NCI-H2029 (cell line): ENCODE results near the gene ING1.
"Not testable (repeated sequence)": the region's sequence is repeated elsewhere in the genome, so short reads cannot be mapped to it uniquely, and the experiment has no call there.

ENCODE experiments used
- DNase-seq: peaks from one replicate; lab custom pipeline; 2025; lab: John Stamatoyannopoulos, UW

Gene ING1

GRCh38 chr13:110695774-110696173 is 17.7 kb upstream of the ING1 start:
- not testable (repeated sequence) for DNase-seq

- no peak for DNase-seq
Observed at GRCh38 chr13:110696776-110697175, 16.7 kb upstream of the ING1 start.

GRCh38 chr13:110697842-110698241 is 15.7 kb upstream of the ING1 start:
- DNase-seq = no peak

GRCh38 chr13:110698689-110699088 is 14.8 kb upstream of the ING1 start:
- no peak for DNase-seq

GRCh38 chr13:110699148-110700145 is 14.1 kb upstream of the ING1 start:
- DNase-seq = peak; percentile 17

GRCh38 chr13:110700186-110700585 is 13.3 kb upstream of the ING1 start:
- no peak for DNase-seq

GRCh38 chr13:110700641-110701040 is 12.9 kb upstream of the ING1 start:
- DNase-seq = no peak

GRCh38 chr13:110701061-110701460 is 12.4 kb upstream of the ING1 start:
- not testable (repeated sequence) for DNase-seq

GRCh38 chr13:110702089-110702488 is 11.4 kb upstream of the ING1 start:
- no peak for DNase-seq

GRCh38 chr13:110702591-110703526 is 10.6 kb upstream of the ING1 start:
- DNase-seq = no peak

- DNase-seq = no peak
Observed at GRCh38 chr13:110705356-110705825, 8.1 kb upstream of the ING1 start.

GRCh38 chr13:110705826-110706569 is 7.5 kb upstream of the ING1 start, which contains the start of gene CARS2:
Gene CARS2 (minus strand): TSS chr13:110706116. CDS start chr13:110706093, 23 bp downstream.
- peak; percentile 99 for DNase-seq

GRCh38 chr13:110706570-110707372 is 6.7 kb upstream of the ING1 start:
- no peak for DNase-seq

GRCh38 chr13:110712081-110712848 is 1.2 kb upstream of the ING1 start:
- peak; percentile 92 for DNase-seq

GRCh38 chr13:110712849-110713641 is 455 bp upstream of the ING1 start:
- DNase-seq = peak; percentile 100

GRCh38 chr13:110713981-110714796 is 689 bp downstream of the ING1 start:
- peak; percentile 63 for DNase-seq

- DNase-seq = peak; percentile 77
Observed at GRCh38 chr13:110714797-110715394, 1.4 kb downstream of the ING1 start.
